ENCODE data around the gene PTPRJ. TPM values are rescaled to one million over a fixed set of nuclear protein-coding genes. Genes with fewer than 3 reads are reported as not detected.
A peak's percentile ranks its signal among the peaks of the same experiment; 100 is the strongest.

The PTPRJ gene
- total RNA-seq, 2 experiments from 2014 or later = 74.3 to 80.5 TPM

GRCh38 chr11:48108231-48109045 lies 128.1 kb downstream of the PTPRJ start:
- peaks cover 50% of the 10 kb centered on the region for H3K4me1 Mint-ChIP-seq
- H3K36me3 Mint-ChIP-seq = peaks cover 20% of the 10 kb centered on the region
- H3K27me3 Mint-ChIP-seq = no peaks in the 10 kb centered on the region
- DNase-seq (no peak), ATAC-seq (no peak)
- H3K4me3 Mint-ChIP-seq = no peak overlapping the region
- CTCF ChIA-PET = interaction anchor here (0.6 to 13.6 kb wide), 37 partner anchors 9 to 260 kb away, joined by 3 to 226 read pairs (median 5); partner anchors contain the start of gene NUP160
- H3K27ac Mint-ChIP-seq = peak overlapping the region; percentile 77
- H3K9me3 Mint-ChIP-seq (ENCODE audit: low read depth) = no peaks in the 10 kb centered on the region

DNA sequence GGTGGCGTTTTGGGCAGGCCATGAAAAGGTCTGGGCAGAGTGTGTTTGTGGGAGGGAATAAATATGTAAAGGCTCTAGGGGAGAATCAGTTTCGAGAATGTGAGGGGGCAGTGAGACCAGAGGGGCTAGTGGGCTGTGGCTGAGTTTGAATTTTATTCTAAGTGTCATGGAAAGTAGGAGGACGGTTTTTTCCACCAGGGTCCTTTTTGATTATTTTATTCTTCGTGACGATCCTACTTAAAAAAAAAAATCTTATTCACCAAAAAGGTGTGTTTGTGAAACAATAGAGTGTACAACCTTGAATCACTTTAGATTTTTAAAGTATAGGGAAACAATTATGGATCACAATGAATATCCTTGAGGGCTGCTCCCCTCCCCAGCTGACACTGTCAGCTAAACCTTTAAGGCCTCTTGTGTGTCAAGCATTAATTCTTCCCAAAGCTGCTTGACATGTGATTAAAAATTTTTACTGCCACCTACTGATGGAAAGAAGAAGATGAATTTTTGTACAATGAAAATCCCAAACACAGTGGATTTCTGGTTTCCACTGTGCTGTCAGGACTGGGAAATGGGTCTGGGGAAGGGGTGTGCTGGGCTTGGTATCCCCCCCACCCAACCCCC lies 128.8 kb downstream of the PTPRJ start:
- ATAC-seq (peak; percentile 22), DNase-seq (no peak)
- H3K27me3 Mint-ChIP-seq = no peaks in the 10 kb centered on the region
- H3K4me3 Mint-ChIP-seq = peak overlapping the region; percentile 69
- peaks cover 21% of the 10 kb centered on the region for H3K36me3 Mint-ChIP-seq
- CTCF ChIA-PET = interaction anchor here (0.6 to 13.6 kb wide), 32 partner anchors 8 to 259 kb away, joined by 3 to 226 read pairs (median 4); no protein-coding TSS in a partner anchor
- no peaks in the 10 kb centered on the region for H3K9me3 Mint-ChIP-seq (ENCODE audit: low read depth)
- H3K27ac Mint-ChIP-seq = peak overlapping the region; percentile 92
- peaks cover 47% of the 10 kb centered on the region for H3K4me1 Mint-ChIP-seq

- Mint-ChIP-seq H3K36me3 (peaks cover 32% of the 10 kb centered on the region), H3K9me3 (ENCODE audit: low read depth) (peaks cover 11% of the 10 kb centered on the region), H3K4me1 (peaks cover 43% of the 10 kb centered on the region), H3K27ac (no peak overlapping the region), H3K4me3 (no peak overlapping the region), H3K27me3 (no peaks in the 10 kb centered on the region)
- DNase-seq = no peak
- no peak for ATAC-seq
- CTCF ChIA-PET = interaction anchor here (0.6 to 13.6 kb wide), 7 partner anchors 53 to 174 kb away, joined by 3 to 226 read pairs (median 8); no protein-coding TSS in a partner anchor
Measured at GRCh38 chr11:48110509-48110766, 130.1 kb downstream of the PTPRJ start.

DNA sequence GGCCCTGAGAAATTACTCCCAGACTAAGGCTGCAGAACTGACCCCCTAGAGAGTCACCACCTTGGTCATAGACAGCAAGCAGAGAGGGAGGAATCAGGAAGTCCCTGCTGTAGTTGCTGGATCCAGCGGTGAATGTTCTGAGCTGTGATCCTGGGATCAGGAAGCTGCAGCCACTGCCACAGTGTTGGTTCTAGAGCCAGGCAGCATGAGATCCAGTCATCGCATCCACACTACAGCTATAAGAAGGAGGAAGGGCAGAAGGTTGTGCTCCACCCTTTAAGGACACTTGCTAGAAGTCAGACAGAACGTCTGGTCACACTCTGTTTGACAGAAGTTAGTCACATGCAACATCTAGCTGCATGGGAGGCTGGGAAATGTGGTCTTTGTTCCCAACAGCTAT lies 131.5 kb downstream of the PTPRJ start:
- CTCF ChIA-PET = interaction anchor here (0.6 to 13.6 kb wide), 7 partner anchors 13 to 303 kb away, joined by 3 to 226 read pairs (median 3); no protein-coding TSS in a partner anchor
- Mint-ChIP-seq H3K4me3 (no peak overlapping the region), H3K4me1 (peaks cover 32% of the 10 kb centered on the region), H3K27ac (no peak overlapping the region), H3K9me3 (ENCODE audit: low read depth) (peaks cover 16% of the 10 kb centered on the region), H3K36me3 (peaks cover 42% of the 10 kb centered on the region), H3K27me3 (no peaks in the 10 kb centered on the region)
- ATAC-seq (no peak), DNase-seq (no peak)

DNA sequence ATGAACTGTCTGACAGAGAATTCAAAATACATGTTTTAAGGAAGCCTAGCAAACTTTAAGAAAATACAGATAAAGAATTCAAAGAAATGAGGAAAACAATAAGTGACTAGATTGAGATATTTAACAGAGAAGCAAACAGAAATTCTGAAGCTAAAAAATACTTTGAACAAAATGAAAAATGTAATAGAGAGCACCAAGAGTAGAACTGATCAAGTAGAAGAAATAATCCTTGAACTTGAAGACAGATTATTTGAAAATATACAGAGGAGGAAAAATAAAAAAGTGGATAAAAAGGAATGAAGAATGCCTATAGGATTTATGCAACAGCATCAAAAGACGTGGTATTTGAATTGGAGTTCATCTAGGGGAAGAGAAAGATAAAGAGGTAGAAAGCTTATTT lies 134.4 kb downstream of the PTPRJ start:
- CTCF ChIA-PET = interaction anchor here (1.0 to 13.6 kb wide), 4 partner anchors 21 to 179 kb away, joined by 3 to 226 read pairs (median 3); no protein-coding TSS in a partner anchor
- H3K27ac Mint-ChIP-seq = no peak overlapping the region
- no peak overlapping the region for H3K4me3 Mint-ChIP-seq
- no peak for ATAC-seq
- peaks cover 5% of the 10 kb centered on the region for H3K4me1 Mint-ChIP-seq
- no peak for DNase-seq
- H3K36me3 Mint-ChIP-seq = peaks cover 51% of the 10 kb centered on the region
- H3K27me3 Mint-ChIP-seq = no peaks in the 10 kb centered on the region
- H3K9me3 Mint-ChIP-seq (ENCODE audit: low read depth) = peaks cover 16% of the 10 kb centered on the region

DNA sequence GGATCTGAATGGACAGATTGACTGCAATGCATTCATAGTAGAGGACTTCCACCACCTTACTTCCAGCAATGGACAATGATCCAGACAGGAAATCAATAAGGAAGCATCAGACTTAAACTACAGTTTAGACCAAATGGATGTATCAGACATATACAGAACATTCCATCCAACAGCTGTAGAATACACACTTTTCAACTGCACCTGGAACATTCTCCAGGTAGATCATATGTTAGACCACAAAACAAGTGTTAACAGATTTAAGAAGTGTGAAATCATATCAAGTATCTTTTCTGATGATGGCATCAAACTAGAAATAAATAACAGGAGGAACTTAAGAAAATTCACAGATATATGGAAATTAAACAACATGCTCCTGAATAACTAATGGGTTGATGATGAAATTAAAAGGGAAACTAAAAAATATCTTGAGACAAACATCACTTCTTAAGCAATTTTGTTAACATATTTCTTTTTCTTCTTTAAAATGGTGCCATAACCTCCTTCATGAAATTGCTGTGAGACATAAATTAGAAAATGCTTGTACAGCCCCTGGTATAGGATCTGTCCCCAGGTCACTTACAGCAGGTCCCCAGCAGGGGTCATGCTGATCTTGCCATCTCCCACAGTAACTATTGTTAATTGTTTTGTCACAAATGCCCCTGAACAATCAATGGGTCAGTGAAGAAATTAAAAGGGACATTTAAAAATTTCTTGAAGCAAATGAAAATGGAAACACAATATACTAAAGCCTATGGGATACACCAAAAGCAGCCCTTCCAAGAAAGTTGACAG lies 136.3 kb downstream of the PTPRJ start:
- no peak overlapping the region for H3K27ac Mint-ChIP-seq
- ATAC-seq (no peak), DNase-seq (no peak)
- no peak overlapping the region for H3K4me3 Mint-ChIP-seq
- no peaks in the 10 kb centered on the region for H3K4me1 Mint-ChIP-seq
- H3K9me3 Mint-ChIP-seq (ENCODE audit: low read depth) = peaks cover 16% of the 10 kb centered on the region
- CTCF ChIA-PET = interaction anchor here (0.6 to 13.6 kb wide), 4 partner anchors 78 to 1409 kb away, joined by 3 to 226 read pairs (median 4); no protein-coding TSS in a partner anchor
- H3K27me3 Mint-ChIP-seq = no peaks in the 10 kb centered on the region
- peaks cover 53% of the 10 kb centered on the region for H3K36me3 Mint-ChIP-seq

- Mint-ChIP-seq H3K9me3 (ENCODE audit: low read depth) (no peaks in the 10 kb centered on the region), H3K4me3 (no peak overlapping the region), H3K4me1 (peaks cover 2% of the 10 kb centered on the region), H3K27ac (no peak overlapping the region), H3K36me3 (peaks cover 50% of the 10 kb centered on the region), H3K27me3 (no peaks in the 10 kb centered on the region)
- CTCF ChIA-PET = no interaction called here
- ATAC-seq (no peak), DNase-seq (no peak)
Measured at GRCh38 chr11:48122246-48122645, 141.9 kb downstream of the PTPRJ start.

DNA sequence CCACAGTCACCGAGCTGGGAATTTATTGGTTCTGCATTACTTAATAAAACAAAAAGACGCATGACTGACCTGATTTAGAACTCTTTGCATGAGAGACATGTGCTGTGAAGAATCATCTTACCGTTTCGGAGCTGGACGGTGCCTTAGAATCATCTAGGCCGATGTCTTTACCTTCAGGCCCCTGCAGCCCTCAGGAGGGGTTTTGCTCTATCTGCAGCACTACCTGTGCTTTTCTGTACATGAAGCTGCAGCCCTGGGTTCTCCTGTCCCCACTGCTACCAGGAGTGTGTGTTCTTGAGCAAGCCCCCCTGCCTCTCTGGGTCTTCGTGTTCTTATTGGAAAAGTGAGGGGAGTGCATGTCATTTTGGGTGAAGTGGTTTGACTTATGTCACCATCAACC lies 142.3 kb downstream of the PTPRJ start:
- Mint-ChIP-seq H3K27me3 (no peaks in the 10 kb centered on the region), H3K27ac (no peak overlapping the region), H3K4me3 (no peak overlapping the region), H3K9me3 (ENCODE audit: low read depth) (no peaks in the 10 kb centered on the region), H3K4me1 (peaks cover 2% of the 10 kb centered on the region), H3K36me3 (peaks cover 51% of the 10 kb centered on the region)
- CTCF ChIA-PET = no interaction called here
- ATAC-seq (no peak), DNase-seq (no peak)

GRCh38 chr11:48123254-48123875 lies 143.0 kb downstream of the PTPRJ start:
- Mint-ChIP-seq H3K4me1 (peaks cover 6% of the 10 kb centered on the region), H3K9me3 (ENCODE audit: low read depth) (no peaks in the 10 kb centered on the region), H3K36me3 (peaks cover 54% of the 10 kb centered on the region), H3K4me3 (no peak overlapping the region), H3K27ac (no peak overlapping the region), H3K27me3 (no peaks in the 10 kb centered on the region)
- CTCF ChIA-PET = no interaction called here
- no peak for DNase-seq
- no peak for ATAC-seq

DNA sequence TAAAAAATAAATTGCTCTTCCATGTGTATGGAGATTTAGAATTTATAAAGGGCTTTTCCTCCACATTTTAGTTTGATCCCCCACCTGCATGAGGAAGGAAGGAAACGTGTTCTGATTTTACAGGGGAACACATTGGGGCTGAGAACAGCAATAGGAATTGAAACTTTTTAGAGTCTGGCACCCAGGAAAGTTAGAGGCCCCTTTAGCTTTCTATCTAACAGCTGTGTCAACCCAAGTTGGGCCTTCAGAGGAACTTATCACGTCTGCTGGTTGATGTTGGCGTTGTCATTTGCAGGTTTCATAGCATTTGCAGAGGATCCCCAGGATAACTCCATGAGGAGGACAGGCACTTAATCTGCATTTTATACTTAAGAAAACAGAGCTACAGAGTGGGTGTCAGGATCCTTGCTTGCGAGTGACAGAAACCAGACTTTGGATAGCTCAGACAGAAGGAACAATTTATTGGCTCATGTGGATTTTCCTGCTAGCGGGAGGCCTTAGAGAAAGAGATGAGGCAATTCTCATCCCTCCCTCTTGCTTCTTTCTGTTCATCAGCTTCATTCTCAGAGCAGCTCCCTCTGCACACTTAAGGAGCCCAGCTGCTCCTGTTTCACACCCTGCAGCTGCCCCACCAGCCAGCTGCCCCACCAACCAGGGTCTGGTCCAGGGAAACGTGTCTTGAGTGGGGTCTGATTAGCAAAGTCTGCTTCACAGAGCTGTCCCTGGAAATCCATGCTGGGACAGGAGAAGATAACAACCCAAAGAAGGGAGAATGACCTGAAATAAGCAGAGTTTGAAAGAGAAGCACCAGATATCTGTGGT lies 143.8 kb downstream of the PTPRJ start:
- Mint-ChIP-seq H3K4me1 (peaks cover 11% of the 10 kb centered on the region), H3K36me3 (peaks cover 53% of the 10 kb centered on the region), H3K9me3 (ENCODE audit: low read depth) (no peaks in the 10 kb centered on the region), H3K4me3 (no peak overlapping the region), H3K27ac (no peak overlapping the region), H3K27me3 (no peaks in the 10 kb centered on the region)
- ATAC-seq (no peak), DNase-seq (no peak)
- CTCF ChIA-PET = interaction anchor here (1.3 to 1.5 kb wide), 2 partner anchors 12 to 191 kb away, joined by 3 to 5 read pairs; no protein-coding TSS in a partner anchor

DNA sequence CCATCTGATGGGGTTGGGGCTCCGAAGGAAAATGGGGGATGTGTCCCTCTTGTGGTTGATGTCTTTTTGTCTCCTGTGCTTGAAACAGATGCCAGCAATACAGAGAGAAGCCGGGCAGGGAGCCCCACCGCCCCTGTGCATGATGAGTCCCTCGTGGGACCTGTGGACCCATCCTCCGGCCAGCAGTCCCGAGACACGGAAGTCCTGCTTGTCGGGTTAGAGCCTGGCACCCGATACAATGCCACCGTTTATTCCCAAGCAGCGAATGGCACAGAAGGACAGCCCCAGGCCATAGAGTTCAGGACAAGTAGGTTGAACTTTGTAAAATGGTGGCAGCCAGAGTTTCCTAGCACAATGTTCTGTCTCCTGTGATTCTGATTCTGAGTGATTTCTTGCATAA lies 144.5 kb downstream of the PTPRJ start:
- peaks cover 18% of the 10 kb centered on the region for H3K4me1 Mint-ChIP-seq
- H3K9me3 Mint-ChIP-seq (ENCODE audit: low read depth) = no peaks in the 10 kb centered on the region
- ATAC-seq (no peak), DNase-seq (no peak)
- peaks cover 60% of the 10 kb centered on the region for H3K36me3 Mint-ChIP-seq
- H3K4me3 Mint-ChIP-seq = no peak overlapping the region
- H3K27me3 Mint-ChIP-seq = no peaks in the 10 kb centered on the region
- no peak overlapping the region for H3K27ac Mint-ChIP-seq
- CTCF ChIA-PET = interaction anchor here (1.3 to 1.5 kb wide), 2 partner anchors 13 to 192 kb away, joined by 3 to 5 read pairs; no protein-coding TSS in a partner anchor

GRCh38 chr11:48125866-48126265 lies 145.5 kb downstream of the PTPRJ start:
- CTCF ChIA-PET = no interaction called here
- Mint-ChIP-seq H3K4me3 (no peak overlapping the region), H3K4me1 (peaks cover 24% of the 10 kb centered on the region), H3K36me3 (peaks cover 63% of the 10 kb centered on the region), H3K27me3 (no peaks in the 10 kb centered on the region), H3K9me3 (ENCODE audit: low read depth) (no peaks in the 10 kb centered on the region), H3K27ac (peak overlapping the region; percentile 44)
- DNase-seq = no peak
- ATAC-seq = no peak

Data from activated CD8-positive, alpha-beta memory T cell treated with anti-CD3 and anti-CD28 coated beads, Interleukin-2, amount 10 ng/mL, durations not matched to agents 7 days and 5 days (primary cell).